Karpas-422 (cell line): ENCODE measurements around the gene RGS19. TPM values are rescaled to one million over a fixed set of nuclear protein-coding genes. Genes with fewer than 3 reads are reported as not detected.
A peak's percentile ranks its signal among the peaks of the same experiment; 100 is the strongest.

ENCODE experiments used
- DNase-seq: peaks from one replicate; pipeline ENCODE4 v3.0.0-alpha.2; 2015
- H2AFZ ChIP-seq: fragments of 200-600 bp; sonication (generic); 2 replicates; pipeline ENCODE4 v1.6.1; 2014; ENCODE audit warnings: antibody characterized with exemption, low read length, mixed read lengths
- H3K27ac ChIP-seq: fragments of 200-600 bp; sonication (generic); 2 replicates; pipeline ENCODE4 v1.5.1; 2014; ENCODE audit warnings: mild to moderate bottlenecking, low read length, moderate library complexity
- H3K27me3 ChIP-seq: fragments of 200-600 bp; sonication (generic); 2 replicates; pipeline ENCODE4 v1.6.1; 2014; ENCODE audit warnings: low read length, mixed read lengths
- H3K36me3 ChIP-seq: fragments of 200-600 bp; sonication (generic); 2 replicates; pipeline ENCODE4 v1.6.1; 2014; ENCODE audit warnings: low read length, mixed read lengths; ENCODE audit not compliant: insufficient read depth
- H3K4me1 ChIP-seq: fragments of 200-600 bp; sonication (generic); 2 replicates; pipeline ENCODE4 v1.6.1; 2014; ENCODE audit warnings: mild to moderate bottlenecking, low read length, mixed read lengths
- H3K4me2 ChIP-seq: fragments of 200-600 bp; sonication (generic); 2 replicates; pipeline ENCODE4 v1.6.1; 2014; ENCODE audit warnings: low read length, low read depth, mild to moderate bottlenecking; ENCODE audit not compliant: poor library complexity, severe bottlenecking
- H3K4me3 ChIP-seq: fragments of 200-600 bp; sonication (generic); 2 replicates; pipeline ENCODE4 v1.5.1; 2014; ENCODE audit warnings: mild to moderate bottlenecking, antibody characterized with exemption, low read length, mixed read lengths
- H3K79me2 ChIP-seq: fragments of 200-600 bp; sonication (generic); 2 replicates; pipeline ENCODE4 v1.6.1; 2014; ENCODE audit warnings: mild to moderate bottlenecking, low read length, mixed read lengths
- H3K9ac ChIP-seq: fragments of 200-600 bp; sonication (generic); 2 replicates; pipeline ENCODE4 v1.6.0; 2014; ENCODE audit warnings: low read length
- H3K9me2 ChIP-seq: fragments of 200-600 bp; sonication (generic), shearing (Covaris generic); replicated peaks from 2 replicates; pipeline ENCODE4 v1.6.0; 2014; ENCODE audit warnings: mild to moderate bottlenecking, low read length, moderate library complexity; ENCODE audit not compliant: insufficient read depth
- H3K9me3 ChIP-seq: fragments of 300-700, 200-600 bp; sonication (generic); 2 replicates; pipeline ENCODE4 v1.6.1; 2014; ENCODE audit warnings: low read length, mixed read lengths
- H4K20me1 ChIP-seq: fragments of 200-600 bp; sonication (generic); 2 replicates; pipeline ENCODE4 v1.6.1; 2014; ENCODE audit warnings: mild to moderate bottlenecking, antibody characterized with exemption, low read length, low read depth; ENCODE audit not compliant: insufficient read depth
- total RNA-seq: library from RNA; depleted of rRNA; stranded (reverse); fragments of >200 nt; shearing (Covaris generic); gene quantifications from 2 replicates; pipeline ENCODE4 v1.2.3, GENCODE V29; 2014; ENCODE audit warnings: low replicate concordance

The RGS19 gene
- total RNA-seq, 1 experiment from 2014 or later: 172 TPM

GRCh38 chr20:64069209-64069613, 10.1 kb downstream of the RGS19 start:
- H4K20me1 ChIP-seq: peaks cover 3% of the 10 kb centered on the region; the same call in 1 of the 2 replicates
- H3K27ac ChIP-seq: peak overlapping the region; percentile 100
- no peak overlapping the region for H3K4me2 ChIP-seq
- H3K9me3 ChIP-seq: no peaks in the 10 kb centered on the region
- no peak overlapping the region for H2AFZ ChIP-seq
- no peaks in the 10 kb centered on the region for H3K9me2 ChIP-seq
- H3K27me3 ChIP-seq: no peaks in the 10 kb centered on the region
- no peak for DNase-seq
- peak overlapping the region; percentile 47 for H3K9ac ChIP-seq
- H3K4me1 ChIP-seq: peaks cover 100% of the 10 kb centered on the region
- peaks cover 15% of the 10 kb centered on the region; the same call in 1 of the 2 replicates for H3K36me3 ChIP-seq
- H3K4me3 ChIP-seq: no peak overlapping the region
- peaks cover 7% of the 10 kb centered on the region for H3K79me2 ChIP-seq

GRCh38 chr20:64068386-64069208, 10.7 kb downstream of the RGS19 start:
- H3K4me2 ChIP-seq: no peak overlapping the region
- no peaks in the 10 kb centered on the region for H3K9me3 ChIP-seq
- H3K27ac ChIP-seq: peak overlapping the region; percentile 100
- H3K9ac ChIP-seq: peak overlapping the region; percentile 47
- H3K36me3 ChIP-seq: peaks cover 9% of the 10 kb centered on the region; the same call in 1 of the 2 replicates
- H3K79me2 ChIP-seq: peaks cover 13% of the 10 kb centered on the region
- no peak for DNase-seq
- H3K27me3 ChIP-seq: no peaks in the 10 kb centered on the region
- H3K4me3 ChIP-seq: no peak overlapping the region
- H2AFZ ChIP-seq: no peak overlapping the region
- peaks cover 99% of the 10 kb centered on the region for H3K4me1 ChIP-seq
- no peaks in the 10 kb centered on the region for H3K9me2 ChIP-seq
- H4K20me1 ChIP-seq: peaks cover 3% of the 10 kb centered on the region; the same call in 1 of the 2 replicates

- H3K9me2 ChIP-seq: no peaks in the 10 kb centered on the region
- no peak overlapping the region for H3K4me3 ChIP-seq
- peak overlapping the region; percentile 98 for H3K9ac ChIP-seq
- H3K9me3 ChIP-seq: no peaks in the 10 kb centered on the region
- H3K4me2 ChIP-seq: peak overlapping the region; percentile 91
- 0 out of 2 replicates have a peak, but pooled peaks cover 6% of the 10 kb centered on the region for H3K36me3 ChIP-seq
- peaks cover 91% of the 10 kb centered on the region for H3K4me1 ChIP-seq
- no peaks in the 10 kb centered on the region for H3K27me3 ChIP-seq
- DNase-seq: no peak
- H2AFZ ChIP-seq: no peak overlapping the region
- H3K79me2 ChIP-seq: peaks cover 17% of the 10 kb centered on the region
- peaks cover 3% of the 10 kb centered on the region; the same call in 1 of the 2 replicates for H4K20me1 ChIP-seq
- peak overlapping the region; percentile 100 for H3K27ac ChIP-seq
These were observed 11.5 kb downstream of the RGS19 start for GRCh38 chr20:64067733-64068307.

GRCh38 chr20:64067005-64067632, 12.2 kb downstream of the RGS19 start:
- Histone ChIP-seq H2AFZ (no peak overlapping the region), H3K27me3 (no peaks in the 10 kb centered on the region), H3K9me3 (no peaks in the 10 kb centered on the region), H3K4me3 (no peak overlapping the region; the same call in 1 of the 2 replicates), H3K79me2 (peaks cover 17% of the 10 kb centered on the region), H4K20me1 (peaks cover 3% of the 10 kb centered on the region; the same call in 1 of the 2 replicates), H3K4me1 (peaks cover 91% of the 10 kb centered on the region), H3K9me2 (no peaks in the 10 kb centered on the region), H3K4me2 (peak overlapping the region; percentile 91), H3K27ac (peak overlapping the region; percentile 97), H3K9ac (peak overlapping the region; percentile 98), H3K36me3 (0 out of 2 replicates have a peak, but pooled peaks cover 2% of the 10 kb centered on the region)
- peak; percentile 64 for DNase-seq

- Histone ChIP-seq H4K20me1 (peaks cover 3% of the 10 kb centered on the region; the same call in 1 of the 2 replicates), H3K27me3 (no peaks in the 10 kb centered on the region), H3K9me3 (no peaks in the 10 kb centered on the region), H3K79me2 (peaks cover 17% of the 10 kb centered on the region), H3K9me2 (no peaks in the 10 kb centered on the region), H3K9ac (peak overlapping the region; percentile 98), H3K4me3 (peak overlapping the region; percentile 53; the same call in 1 of the 2 replicates), H3K27ac (peak overlapping the region; percentile 97), H3K4me1 (peaks cover 79% of the 10 kb centered on the region), H3K36me3 (no peaks in the 10 kb centered on the region), H2AFZ (no peak overlapping the region), H3K4me2 (peak overlapping the region; percentile 91)
- peak; percentile 87 for DNase-seq
These were observed 13.4 kb downstream of the RGS19 start for GRCh38 chr20:64065974-64066343.

- no peaks in the 10 kb centered on the region for H3K9me2 ChIP-seq
- peaks cover 3% of the 10 kb centered on the region; the same call in 1 of the 2 replicates for H4K20me1 ChIP-seq
- no peak overlapping the region for H2AFZ ChIP-seq
- peaks cover 17% of the 10 kb centered on the region for H3K79me2 ChIP-seq
- H3K27ac ChIP-seq: peak overlapping the region; percentile 97
- H3K27me3 ChIP-seq: no peaks in the 10 kb centered on the region
- DNase-seq: peak; percentile 84
- peak overlapping the region; percentile 91 for H3K4me2 ChIP-seq
- H3K4me3 ChIP-seq: peak overlapping the region; percentile 85; the same call in 1 of the 2 replicates
- no peaks in the 10 kb centered on the region for H3K36me3 ChIP-seq
- peak overlapping the region; percentile 98 for H3K9ac ChIP-seq
- no peaks in the 10 kb centered on the region for H3K9me3 ChIP-seq
- peaks cover 73% of the 10 kb centered on the region for H3K4me1 ChIP-seq
These were observed 14.0 kb downstream of the RGS19 start for GRCh38 chr20:64065062-64065973.

- Histone ChIP-seq H3K27ac (peak overlapping the region; percentile 97), H3K9me2 (no peaks in the 10 kb centered on the region), H2AFZ (no peak overlapping the region), H3K27me3 (no peaks in the 10 kb centered on the region), H3K4me1 (peaks cover 62% of the 10 kb centered on the region), H3K9ac (peak overlapping the region; percentile 98), H3K4me3 (peak overlapping the region; percentile 85), H3K36me3 (no peaks in the 10 kb centered on the region), H3K79me2 (peaks cover 17% of the 10 kb centered on the region), H3K4me2 (peak overlapping the region; percentile 91), H4K20me1 (peaks cover 2% of the 10 kb centered on the region; the same call in 1 of the 2 replicates), H3K9me3 (no peaks in the 10 kb centered on the region)
- peak; percentile 62 for DNase-seq
These were observed 15.1 kb downstream of the RGS19 start for GRCh38 chr20:64064145-64064698.
